ENCODE results near the gene KREMEN2. TPM values are rescaled to one million over a fixed set of nuclear protein-coding genes. Genes with fewer than 3 reads are reported as not detected.
A peak's percentile ranks its signal among the peaks of the same experiment; 100 is the strongest.

KREMEN2 gene
- total and polyA plus RNA-seq, 9 of the 15 experiments (the other 6 are each of a cell fraction or from before 2014, with no cell fraction given) = 0.04 to 7.7 (median 1.5) TPM; not detected in 1

DNA sequence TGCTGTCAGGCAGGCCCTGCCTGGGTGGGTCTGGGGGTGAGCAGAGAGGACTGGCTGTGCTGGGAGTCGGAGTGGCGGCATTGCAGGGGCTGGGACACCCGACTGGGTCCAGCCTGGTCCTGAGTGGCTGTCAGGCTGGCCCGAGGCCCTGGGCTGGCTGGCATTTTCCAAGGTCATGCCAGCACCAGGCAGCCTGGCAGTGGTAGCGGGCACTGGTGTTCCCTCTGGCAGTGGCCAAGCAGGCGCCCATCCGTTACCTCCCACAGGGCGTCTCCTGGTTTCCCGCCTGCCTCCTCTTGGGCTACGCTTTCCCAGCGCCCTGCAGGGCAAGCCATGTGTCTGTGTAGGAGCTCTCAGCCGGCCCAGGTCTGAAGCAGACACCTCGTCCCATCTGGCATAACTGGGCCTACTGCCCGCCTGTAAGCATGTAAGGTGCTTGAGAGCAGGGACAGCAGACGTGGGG is 21.8 kb downstream of the KREMEN2 start:
- Histone ChIP-seq H3K9me1 (ENCODE audit: control insufficient read depth, insufficient read depth, low read length) (no peaks in the 10 kb centered on the region), H3K4me3 (no peak overlapping the region), H3K36me3 (ENCODE audit: control insufficient read depth, insufficient read depth, low read length) (no peaks in the 10 kb centered on the region), H2AFZ (ENCODE audit: low read depth, low read length) (no peak overlapping the region), H3K4me2 (ENCODE audit: insufficient read depth, low read length) (no peak overlapping the region), H3K9me3 (replicated peaks; ENCODE audit: control insufficient read depth, insufficient read depth, low read depth, low read length) (no peaks in the 10 kb centered on the region), H3K27me3 (ENCODE audit: control insufficient read depth in 2 of 2, insufficient read depth in 2 of 2, low read length in 2 of 2) (no peaks in the 10 kb centered on the region), H4K20me1 (replicated peaks; ENCODE audit: control insufficient read depth, insufficient read depth, low read length) (no peaks in the 10 kb centered on the region), H3K9ac (ENCODE audit: insufficient read depth in 1 of 2, low read depth in 2 of 2, low read length in 2 of 2) (peak overlapping the region in 1 of 2 experiments; percentile 23; a peak in 2 of 4 replicates), H3K4me1 (replicated peaks in 1 of 2; ENCODE audit: control insufficient read depth in 2 of 2, insufficient read depth in 2 of 2, low read length in 2 of 2) (peaks cover 19 to 71% of the 10 kb centered on the region in 2 experiments), H3K79me2 (ENCODE audit: control insufficient read depth, insufficient read depth, low read length) (peaks cover 2% of the 10 kb centered on the region; the same call in 2 of the 3 replicates), H3K27ac (ENCODE audit: extremely low read depth, low read depth, low read length) (no peak overlapping the region)
- BruUV-seq (replicated peaks) = no TSS peak
- DNase-seq (ENCODE audit: extremely low read depth in 1 of 4, low spot score in 3 of 4) = no peak
- WGBS (ENCODE audit: insufficient coverage, low coverage, missing lambda C conversion rate) = 65% methylated on average over 15 of the region's 15 CpGs
- no peak for FAIRE-seq
- ATAC-seq = no peak
- 0 out of 2 replicates have a peak, but pooled peaks have one; percentile 51 for TF ChIP-seq ZKSCAN1 (IDR thresholded peaks at IDR 0.05; ENCODE audit: low read depth, low read length)
- TF ChIP-seq SP2 (IDR thresholded peaks at IDR 0.05; ENCODE audit: extremely low read depth, low read depth, low read length, poor library complexity, severe bottlenecking) = no peak
- CTCF ChIA-PET (ENCODE audit: low intra/inter-chr PET ratio) = no interaction called here
- POLR2A ChIA-PET = interaction anchor here (1.0 kb wide), 1 partner anchor 14 kb away, joined by 3 read pairs; no protein-coding TSS in a partner anchor
- intact Hi-C loops (cut with micrococcal nuclease) = no loop called here
- in situ Hi-C loops (cut with MboI) = no loop called here

DNA sequence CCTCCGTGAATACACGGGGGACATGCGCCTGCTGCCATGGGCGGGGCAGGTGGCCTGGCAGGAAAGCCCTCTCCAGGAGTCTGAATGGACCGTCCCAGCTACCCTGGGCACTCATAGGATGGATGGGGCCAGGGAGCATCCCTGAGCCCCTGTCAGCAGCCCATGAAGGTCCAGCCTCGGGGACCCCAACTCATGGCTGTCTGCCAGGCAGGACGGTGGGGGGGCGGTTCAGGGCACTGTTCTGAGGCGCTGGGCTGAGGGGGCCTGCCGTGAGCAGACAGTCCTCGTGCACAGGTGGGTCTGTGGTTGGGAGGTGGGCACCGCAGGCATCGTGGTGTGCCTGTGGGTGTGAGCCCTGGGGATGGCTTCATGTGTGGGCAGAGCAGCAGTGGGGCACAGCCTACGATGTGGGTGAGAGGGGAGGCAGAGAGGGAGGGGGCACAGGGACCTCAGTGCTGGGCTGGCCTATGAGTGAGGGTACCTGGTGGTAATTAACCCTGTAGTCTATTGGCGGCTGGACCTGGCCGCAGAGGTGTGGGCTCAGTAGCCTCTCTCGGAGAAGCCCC is 22.6 kb downstream of the KREMEN2 start:
- ChIA-PET CTCF (ENCODE audit: low intra/inter-chr PET ratio) (no interaction called here), POLR2A (interaction anchor here (0.5 kb wide), 1 partner anchor 15 kb away, joined by 3 read pairs; no protein-coding TSS in a partner anchor)
- in situ Hi-C loops (cut with MboI) = no loop called here
- H3K27ac ChIP-seq (ENCODE audit: extremely low read depth, low read depth, low read length) = no peak overlapping the region
- no peaks in the 10 kb centered on the region for H3K9me3 ChIP-seq (replicated peaks; ENCODE audit: control insufficient read depth, insufficient read depth, low read depth, low read length)
- peaks cover 16 to 70% of the 10 kb centered on the region in 2 experiments for H3K4me1 ChIP-seq (replicated peaks in 1 of 2; ENCODE audit: control insufficient read depth in 2 of 2, insufficient read depth in 2 of 2, low read length in 2 of 2)
- no peak overlapping the region for H2AFZ ChIP-seq (ENCODE audit: low read depth, low read length)
- intact Hi-C loops (cut with micrococcal nuclease) = no loop called here
- H3K36me3 ChIP-seq (ENCODE audit: control insufficient read depth, insufficient read depth, low read length) = no peaks in the 10 kb centered on the region
- no peak for DNase-seq (ENCODE audit: extremely low read depth in 1 of 4, low spot score in 3 of 4)
- no TSS peak for BruUV-seq (replicated peaks)
- no peak overlapping the region for H3K4me2 ChIP-seq (ENCODE audit: insufficient read depth, low read length)
- no peaks in the 10 kb centered on the region for H3K27me3 ChIP-seq (ENCODE audit: control insufficient read depth in 2 of 2, insufficient read depth in 2 of 2, low read length in 2 of 2)
- H4K20me1 ChIP-seq (replicated peaks; ENCODE audit: control insufficient read depth, insufficient read depth, low read length) = no peaks in the 10 kb centered on the region
- no peaks in the 10 kb centered on the region for H3K9me1 ChIP-seq (ENCODE audit: control insufficient read depth, insufficient read depth, low read length)
- ATAC-seq = no peak
- no peak overlapping the region for H3K4me3 ChIP-seq
- peak overlapping the region in 1 of 2 experiments; percentile 64; a peak in 2 of 4 replicates for H3K9ac ChIP-seq (ENCODE audit: insufficient read depth in 1 of 2, low read depth in 2 of 2, low read length in 2 of 2)
- H3K79me2 ChIP-seq (ENCODE audit: control insufficient read depth, insufficient read depth, low read length) = no peaks in the 10 kb centered on the region
- no peak for FAIRE-seq
- 59% methylated on average over 12 of the region's 17 CpGs for WGBS (ENCODE audit: insufficient coverage, low coverage, missing lambda C conversion rate)
- no peak for TF ChIP-seq RAD51 (IDR thresholded peaks at IDR 0.05; ENCODE audit: borderline replicate concordance, low read depth)
- no peak for TF ChIP-seq HNRNPLL (IDR thresholded peaks at IDR 0.05; ENCODE audit: low read depth, low read length, poor library complexity, severe bottlenecking)
- TF ChIP-seq, protein P1, sequence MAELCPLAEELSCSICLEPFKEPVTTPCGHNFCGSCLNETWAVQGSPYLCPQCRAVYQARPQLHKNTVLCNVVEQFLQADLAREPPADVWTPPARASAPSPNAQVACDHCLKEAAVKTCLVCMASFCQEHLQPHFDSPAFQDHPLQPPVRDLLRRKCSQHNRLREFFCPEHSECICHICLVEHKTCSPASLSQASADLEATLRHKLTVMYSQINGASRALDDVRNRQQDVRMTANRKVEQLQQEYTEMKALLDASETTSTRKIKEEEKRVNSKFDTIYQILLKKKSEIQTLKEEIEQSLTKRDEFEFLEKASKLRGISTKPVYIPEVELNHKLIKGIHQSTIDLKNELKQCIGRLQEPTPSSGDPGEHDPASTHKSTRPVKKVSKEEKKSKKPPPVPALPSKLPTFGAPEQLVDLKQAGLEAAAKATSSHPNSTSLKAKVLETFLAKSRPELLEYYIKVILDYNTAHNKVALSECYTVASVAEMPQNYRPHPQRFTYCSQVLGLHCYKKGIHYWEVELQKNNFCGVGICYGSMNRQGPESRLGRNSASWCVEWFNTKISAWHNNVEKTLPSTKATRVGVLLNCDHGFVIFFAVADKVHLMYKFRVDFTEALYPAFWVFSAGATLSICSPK (IDR thresholded peaks at IDR 0.05; ENCODE audit: borderline replicate concordance) = no peak
- TF ChIP-seq PTRF (tag; IDR thresholded peaks at IDR 0.05) = no peak
- no peak for TF ChIP-seq NCOA4 (IDR thresholded peaks at IDR 0.05; ENCODE audit: partially characterized antibody)
- no peak for TF ChIP-seq PTBP1 (IDR thresholded peaks at IDR 0.05; ENCODE audit: low read depth, low read length)
- TF ChIP-seq C11orf30 (IDR thresholded peaks at IDR 0.05; ENCODE audit: low read depth) = no peak
- TF ChIP-seq, protein P2, sequence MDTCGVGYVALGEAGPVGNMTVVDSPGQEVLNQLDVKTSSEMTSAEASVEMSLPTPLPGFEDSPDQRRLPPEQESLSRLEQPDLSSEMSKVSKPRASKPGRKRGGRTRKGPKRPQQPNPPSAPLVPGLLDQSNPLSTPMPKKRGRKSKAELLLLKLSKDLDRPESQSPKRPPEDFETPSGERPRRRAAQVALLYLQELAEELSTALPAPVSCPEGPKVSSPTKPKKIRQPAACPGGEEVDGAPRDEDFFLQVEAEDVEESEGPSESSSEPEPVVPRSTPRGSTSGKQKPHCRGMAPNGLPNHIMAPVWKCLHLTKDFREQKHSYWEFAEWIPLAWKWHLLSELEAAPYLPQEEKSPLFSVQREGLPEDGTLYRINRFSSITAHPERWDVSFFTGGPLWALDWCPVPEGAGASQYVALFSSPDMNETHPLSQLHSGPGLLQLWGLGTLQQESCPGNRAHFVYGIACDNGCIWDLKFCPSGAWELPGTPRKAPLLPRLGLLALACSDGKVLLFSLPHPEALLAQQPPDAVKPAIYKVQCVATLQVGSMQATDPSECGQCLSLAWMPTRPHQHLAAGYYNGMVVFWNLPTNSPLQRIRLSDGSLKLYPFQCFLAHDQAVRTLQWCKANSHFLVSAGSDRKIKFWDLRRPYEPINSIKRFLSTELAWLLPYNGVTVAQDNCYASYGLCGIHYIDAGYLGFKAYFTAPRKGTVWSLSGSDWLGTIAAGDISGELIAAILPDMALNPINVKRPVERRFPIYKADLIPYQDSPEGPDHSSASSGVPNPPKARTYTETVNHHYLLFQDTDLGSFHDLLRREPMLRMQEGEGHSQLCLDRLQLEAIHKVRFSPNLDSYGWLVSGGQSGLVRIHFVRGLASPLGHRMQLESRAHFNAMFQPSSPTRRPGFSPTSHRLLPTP (IDR thresholded peaks at IDR 0.05; ENCODE audit: borderline replicate concordance, extremely low read depth, insufficient read length) = no peak
- TF ChIP-seq PHB (CRISPR knock-in tag; IDR thresholded peaks at IDR 0.05) = no peak

Measured in K562 (cell line).